Progenitor cell of endocrine pancreas (in vitro differentiated cells): ENCODE results near the gene SPAG16. TPM values are rescaled to one million over a fixed set of nuclear protein-coding genes. Genes with fewer than 3 reads are reported as not detected.

Experiments used
- DNase-seq: peaks from one replicate; pipeline ENCODE4 v3.0.0; 2021; ENCODE audit warnings: low spot score; ENCODE audit not compliant: unreplicated experiment
- H3K27ac Mint-ChIP-seq: 2 replicates; pipeline ENCODE4 v1.8.0; 2021; ENCODE audit warnings: mild to moderate bottlenecking, moderate library complexity, mixed read lengths
- H3K27me3 Mint-ChIP-seq: 2 replicates; pipeline ENCODE4 v1.8.0; 2021; ENCODE audit warnings: mixed read lengths
- H3K36me3 Mint-ChIP-seq: 2 replicates; pipeline ENCODE4 v1.8.0; 2022; ENCODE audit warnings: mixed read lengths; ENCODE audit not compliant: insufficient read depth
- H3K4me1 Mint-ChIP-seq: 2 replicates; pipeline ENCODE4 v1.8.0; 2021; ENCODE audit warnings: low read depth, mixed read lengths
- H3K4me3 Mint-ChIP-seq: 2 replicates; pipeline ENCODE4 v1.8.0; 2021; ENCODE audit warnings: low read depth, mild to moderate bottlenecking, moderate library complexity, mixed read lengths
- H3K9me3 Mint-ChIP-seq: 2 replicates; pipeline ENCODE4 v1.8.0; 2021; ENCODE audit warnings: low read depth, mixed read lengths
- long read RNA-seq: library from polyadenylated mRNA; unstranded; transcript quantifications from one replicate; pipeline ENCODE4 v2.0.0, GENCODE V29; 2020
- total RNA-seq: library from RNA; stranded (reverse); gene quantifications from 2 replicates; pipeline ENCODE4 v1.2.1, GENCODE V29; 2021
- TF ChIP-seq, protein P1 (sequence below): fragments of 200-600 bp; sonication (generic); IDR thresholded peaks from one replicate; pipeline ENCODE4 v1.5.0; 2021; ENCODE audit warnings: antibody characterized with exemption, mild to moderate bottlenecking; ENCODE audit not compliant: unreplicated experiment

The SPAG16 gene
- 52.8 and 54.4 TPM in 2 replicates for total RNA-seq
- long read RNA-seq, transcript SPAG16-207 (5 exons, 1,250 nt) = major isoform, 53 of 67 reads
- long read RNA-seq, partial matches to known transcripts = 3 of 67 reads
- long read RNA-seq, other reads (novel, unspliced or antisense) = 11 of 67 reads

DNA sequence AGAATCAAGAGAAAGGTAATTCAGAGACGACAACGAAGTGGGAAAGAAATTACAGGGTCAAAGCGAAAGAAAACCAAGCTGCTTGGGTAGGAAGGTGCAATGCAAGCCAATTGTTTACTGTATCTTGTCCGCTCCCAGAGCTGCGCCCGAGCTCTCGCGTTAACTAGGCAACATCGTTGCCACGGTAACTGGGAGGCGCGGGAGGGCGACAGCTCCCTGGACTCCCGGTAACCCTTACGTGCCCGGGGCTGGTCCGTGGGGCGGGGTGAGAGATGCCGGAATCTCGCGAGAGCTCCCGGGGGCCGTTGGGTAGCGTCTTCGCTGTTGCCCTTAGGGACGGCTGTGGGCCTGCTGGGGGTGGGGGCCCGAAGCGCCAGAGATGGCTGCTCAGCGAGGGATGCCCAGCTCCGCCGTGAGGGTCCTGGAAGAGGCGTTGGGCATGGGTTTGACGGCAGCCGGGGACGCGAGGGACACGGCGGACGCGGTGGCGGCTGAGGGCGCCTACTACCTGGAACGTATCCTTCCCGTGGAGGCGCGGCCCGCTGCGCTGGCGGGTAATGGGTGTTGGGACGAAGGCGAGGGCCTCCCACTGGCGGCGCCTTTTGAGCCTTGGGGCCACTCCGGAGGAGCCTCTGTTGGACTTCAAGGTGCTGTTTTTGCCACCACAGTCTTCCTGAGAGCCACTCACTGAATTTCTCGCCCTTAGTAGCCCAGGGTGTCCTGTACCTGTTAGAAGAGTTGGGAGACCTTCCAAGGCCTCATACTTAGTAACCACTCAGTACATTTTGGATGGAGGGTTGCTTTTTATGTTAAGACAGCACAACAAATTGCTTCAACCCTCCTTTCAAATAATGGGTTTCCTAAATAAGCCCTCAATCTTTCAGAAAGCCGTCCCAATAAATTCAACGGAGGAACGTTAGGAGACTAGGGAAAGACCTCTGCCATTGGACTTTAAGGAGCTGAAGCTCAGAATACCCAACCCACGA, at the start of gene SPAG16:
SPAG16 (plus strand) TSS at position 360 of the 986 bp plus-strand sequence.
- Mint-ChIP-seq H3K27ac (peak within 1 kb of the TSS; percentile 89), H3K9me3 (peaks cover 3% of the 10 kb centered on the region), H3K4me3 (peak within 1 kb of the TSS; percentile 76), H3K27me3 (no peaks in the 10 kb centered on the region), H3K4me1 (peaks cover 18% of the 10 kb centered on the region), H3K36me3 (peaks cover 5% of the 10 kb centered on the region)
- DNase-seq = peak; percentile 95
- TF ChIP-seq, protein P1, sequence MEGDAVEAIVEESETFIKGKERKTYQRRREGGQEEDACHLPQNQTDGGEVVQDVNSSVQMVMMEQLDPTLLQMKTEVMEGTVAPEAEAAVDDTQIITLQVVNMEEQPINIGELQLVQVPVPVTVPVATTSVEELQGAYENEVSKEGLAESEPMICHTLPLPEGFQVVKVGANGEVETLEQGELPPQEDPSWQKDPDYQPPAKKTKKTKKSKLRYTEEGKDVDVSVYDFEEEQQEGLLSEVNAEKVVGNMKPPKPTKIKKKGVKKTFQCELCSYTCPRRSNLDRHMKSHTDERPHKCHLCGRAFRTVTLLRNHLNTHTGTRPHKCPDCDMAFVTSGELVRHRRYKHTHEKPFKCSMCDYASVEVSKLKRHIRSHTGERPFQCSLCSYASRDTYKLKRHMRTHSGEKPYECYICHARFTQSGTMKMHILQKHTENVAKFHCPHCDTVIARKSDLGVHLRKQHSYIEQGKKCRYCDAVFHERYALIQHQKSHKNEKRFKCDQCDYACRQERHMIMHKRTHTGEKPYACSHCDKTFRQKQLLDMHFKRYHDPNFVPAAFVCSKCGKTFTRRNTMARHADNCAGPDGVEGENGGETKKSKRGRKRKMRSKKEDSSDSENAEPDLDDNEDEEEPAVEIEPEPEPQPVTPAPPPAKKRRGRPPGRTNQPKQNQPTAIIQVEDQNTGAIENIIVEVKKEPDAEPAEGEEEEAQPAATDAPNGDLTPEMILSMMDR = no peak

DNA sequence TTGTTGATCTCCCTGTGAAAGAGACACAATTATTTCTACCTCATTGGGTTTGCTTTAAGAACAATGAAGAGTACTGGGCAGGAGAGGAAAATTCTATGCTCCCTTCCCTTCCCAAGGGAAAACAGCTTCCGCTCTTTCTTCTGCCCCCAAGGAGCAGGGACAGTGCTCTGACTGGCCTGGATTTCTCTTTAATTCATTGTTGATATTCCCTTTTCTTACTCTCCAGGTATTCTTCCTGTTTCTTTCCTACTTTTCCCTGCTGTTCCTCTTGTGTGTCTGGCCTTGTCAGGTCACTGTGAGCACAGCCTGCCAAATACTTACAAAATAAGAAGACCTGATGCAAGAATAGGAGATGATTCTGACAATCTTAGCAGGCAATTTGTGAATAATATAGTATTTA, 49.6 kb upstream of the SPAG16 start:
- no peaks in the 10 kb centered on the region for H3K36me3 Mint-ChIP-seq
- no peaks in the 10 kb centered on the region for H3K9me3 Mint-ChIP-seq
- no peak for DNase-seq
- H3K27ac Mint-ChIP-seq = no peak overlapping the region
- H3K4me3 Mint-ChIP-seq = no peak overlapping the region
- H3K27me3 Mint-ChIP-seq = peaks cover 7% of the 10 kb centered on the region
- peaks cover 12% of the 10 kb centered on the region for H3K4me1 Mint-ChIP-seq
- TF ChIP-seq, protein P1 = no peak

DNA sequence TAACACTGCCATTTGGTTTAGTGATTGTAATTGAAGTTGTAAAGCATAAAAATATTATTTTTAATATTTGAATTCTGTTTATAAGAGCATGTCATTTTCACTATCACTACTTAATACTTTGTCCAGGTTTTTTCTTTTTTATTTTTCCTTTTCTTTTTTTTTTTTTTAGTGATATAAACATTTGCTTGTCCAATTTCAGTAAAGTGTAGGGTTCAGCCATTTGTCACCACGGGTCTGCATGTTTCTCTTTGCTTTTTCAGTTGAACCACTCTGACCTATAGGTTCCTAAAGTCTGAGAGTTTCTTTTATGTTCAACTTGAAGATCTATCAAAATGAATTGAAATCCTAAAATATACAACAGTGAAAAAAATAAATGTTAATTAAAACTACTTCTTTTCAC, 48.5 kb upstream of the SPAG16 start:
- TF ChIP-seq, protein P1 = no peak
- peaks cover 12% of the 10 kb centered on the region for H3K4me1 Mint-ChIP-seq
- no peak overlapping the region for H3K27ac Mint-ChIP-seq
- H3K4me3 Mint-ChIP-seq = no peak overlapping the region
- H3K27me3 Mint-ChIP-seq = peaks cover 7% of the 10 kb centered on the region
- H3K9me3 Mint-ChIP-seq = no peaks in the 10 kb centered on the region
- no peak for DNase-seq
- no peaks in the 10 kb centered on the region for H3K36me3 Mint-ChIP-seq

DNA sequence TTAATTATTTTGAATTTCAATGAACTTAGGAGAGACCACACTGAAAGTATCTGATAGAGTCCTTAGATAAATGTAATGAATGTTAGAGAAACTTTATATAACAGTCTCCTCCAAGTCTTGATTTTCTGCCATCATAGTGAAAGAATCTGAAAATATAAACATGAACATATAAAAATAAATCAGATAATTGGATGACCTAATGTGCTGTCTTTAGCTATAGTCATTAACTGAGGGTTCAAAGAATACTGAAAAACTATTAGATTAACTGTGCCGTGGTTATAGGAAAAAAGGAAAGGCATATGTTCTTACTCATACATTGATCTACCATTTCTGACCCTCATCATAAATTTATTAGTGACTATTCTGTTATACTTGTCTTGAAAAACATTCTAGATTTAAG, 47.0 kb upstream of the SPAG16 start:
- H3K9me3 Mint-ChIP-seq = no peaks in the 10 kb centered on the region
- H3K4me3 Mint-ChIP-seq = no peak overlapping the region
- peaks cover 7% of the 10 kb centered on the region for H3K27me3 Mint-ChIP-seq
- no peak overlapping the region for H3K27ac Mint-ChIP-seq
- no peaks in the 10 kb centered on the region for H3K36me3 Mint-ChIP-seq
- TF ChIP-seq, protein P1 = no peak
- peaks cover 15% of the 10 kb centered on the region for H3K4me1 Mint-ChIP-seq
- DNase-seq = no peak

DNA sequence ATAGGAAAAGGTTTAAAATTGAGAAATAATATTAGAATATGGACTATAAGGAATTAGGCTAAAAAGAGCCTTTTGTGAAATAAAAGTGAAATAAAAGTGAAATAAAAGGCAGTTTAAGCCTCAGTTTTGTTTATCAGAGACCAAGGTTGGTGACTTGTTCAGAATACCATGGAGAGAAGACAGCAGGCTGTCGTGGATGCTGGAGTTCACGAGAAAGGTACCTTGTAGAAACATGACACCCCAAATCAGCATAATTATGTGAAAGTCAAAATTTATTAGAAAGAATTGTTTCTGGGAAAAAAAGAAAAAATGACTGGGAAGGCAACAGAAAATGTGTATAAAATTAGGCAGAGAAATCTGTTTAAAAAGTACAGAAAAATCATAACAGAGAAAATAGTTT, 46.5 kb upstream of the SPAG16 start:
- peaks cover 6% of the 10 kb centered on the region for H3K27me3 Mint-ChIP-seq
- TF ChIP-seq, protein P1 = no peak
- H3K9me3 Mint-ChIP-seq = no peaks in the 10 kb centered on the region
- no peak overlapping the region for H3K27ac Mint-ChIP-seq
- H3K36me3 Mint-ChIP-seq = no peaks in the 10 kb centered on the region
- H3K4me3 Mint-ChIP-seq = no peak overlapping the region
- DNase-seq = no peak
- H3K4me1 Mint-ChIP-seq = peaks cover 15% of the 10 kb centered on the region
